IMR-90 (cell line): Measurements from ENCODE around the gene PTPRF. TPM values are rescaled to one million over a fixed set of nuclear protein-coding genes. Genes with fewer than 3 reads are reported as not detected.

Experiments
- ATAC-seq: fragments of 200-7000 bp; cut with Tn5 transposase; 2 replicates; pipeline ENCODE4 v1.9.1; 2020; ENCODE audit warnings: low read depth, mild to moderate bottlenecking, moderate library complexity
- BruUV-seq: library from RNA; stranded (reverse); fragments of 400-500 nt; replicated peaks from 2 replicates; lab custom pipeline; 2021; lab: Mats Ljungman, UMichigan
- CTCF ChIA-PET: fragments of 300-600 bp; formaldehyde crosslinking; extraction: SDS; loops from one replicate; lab custom pipeline; 2021; ENCODE audit warnings: antibody characterized with exemption; lab: Yijun Ruan, JAX
- POLR2A ChIA-PET: fragments of 300-600 bp; sonication (Branson Sonifier 250); formaldehyde crosslinking; loops from one replicate; lab custom pipeline; 2022; ENCODE audit warnings: antibody characterized with exemption; ENCODE audit not compliant: unreplicated experiment; lab: Charles Lee
- DNase-seq: peaks from one replicate; pipeline ENCODE4 v3.0.0; 2013
- H2AFZ ChIP-seq: replicated peaks from 2 replicates; pipeline ENCODE3; 2013; ENCODE audit warnings: low read length, mild to moderate bottlenecking; ENCODE audit not compliant: poor library complexity
- H2AK5ac ChIP-seq: 2 replicates; pipeline ENCODE4 v1.6.1; 2013; ENCODE audit warnings: low read depth, low read length, inconsistent platforms
- H2AK9ac ChIP-seq: replicated peaks from 2 replicates; pipeline ENCODE3; 2013; ENCODE audit warnings: mild to moderate bottlenecking, low read depth, low read length, moderate library complexity; ENCODE audit not compliant: poor library complexity
- H2BK120ac ChIP-seq: 2 replicates; pipeline ENCODE4 v1.6.1; 2013; ENCODE audit warnings: low read depth, low read length, inconsistent platforms
- H2BK15ac ChIP-seq: 3 replicates; pipeline ENCODE4 v1.6.1; 2013; ENCODE audit warnings: low read depth, low read length, inconsistent platforms
- H2BK20ac ChIP-seq: 2 replicates; pipeline ENCODE4 v1.6.1; 2013; ENCODE audit warnings: low read depth, mild to moderate bottlenecking, inconsistent platforms, low read length, moderate library complexity
- H2BK5ac ChIP-seq: 2 replicates; pipeline ENCODE4 v1.6.1; 2013; ENCODE audit warnings: mild to moderate bottlenecking, low read depth, low read length, inconsistent platforms; ENCODE audit not compliant: poor library complexity, severe bottlenecking
- H3K14ac ChIP-seq: replicated peaks from 2 replicates; pipeline ENCODE4 v1.6.1; 2013; ENCODE audit warnings: low read depth, low read length, inconsistent platforms
- H3K18ac ChIP-seq: 2 replicates; pipeline ENCODE4 v1.6.1; 2013; ENCODE audit warnings: low read depth, low read length, control low read depth
- H3K23ac ChIP-seq: 2 replicates; pipeline ENCODE4 v1.6.1; 2013; ENCODE audit warnings: low read depth, low read length, inconsistent platforms
- H3K27ac ChIP-seq: 2 replicates; pipeline ENCODE4 v1.5.1; 2013; ENCODE audit warnings: mild to moderate bottlenecking, control low read depth, low read length; ENCODE audit not compliant: insufficient read depth
- H3K27me3 ChIP-seq: 2 replicates; pipeline ENCODE4 v1.6.1; 2013; ENCODE audit warnings: low read length; ENCODE audit not compliant: control insufficient read depth, insufficient read depth
- H3K36me3 ChIP-seq: 2 replicates; pipeline ENCODE4 v1.6.1; 2013; ENCODE audit warnings: low read length, mixed read lengths; ENCODE audit not compliant: control insufficient read depth, insufficient read depth
- H3K4ac ChIP-seq: 2 replicates; pipeline ENCODE4 v1.6.1; 2013; ENCODE audit warnings: low read depth, low read length, inconsistent platforms
- H3K4me1 ChIP-seq: 2 replicates; pipeline ENCODE4 v1.6.1; 2013; ENCODE audit warnings: low read length, mixed read lengths; ENCODE audit not compliant: control insufficient read depth, insufficient read depth
- H3K4me2 ChIP-seq: 2 replicates; pipeline ENCODE4 v1.6.1; 2013; ENCODE audit warnings: low read depth, mild to moderate bottlenecking, control low read depth, low read length, moderate library complexity
- H3K4me3 ChIP-seq: 2 replicates; pipeline ENCODE4 v1.5.1; 2013; ENCODE audit warnings: low read depth, mild to moderate bottlenecking, control low read depth, low read length, moderate library complexity; ENCODE audit not compliant: insufficient read depth
- H3K56ac ChIP-seq: 2 replicates; pipeline ENCODE4 v1.6.1; 2013; ENCODE audit warnings: low read length, inconsistent platforms; ENCODE audit not compliant: insufficient read depth; ENCODE audit errors: extremely low read depth
- H3K79me1 ChIP-seq, 2 experiments: 2 replicates each; pipeline ENCODE4 v1.6.1; 2013; ENCODE audit warnings: low read length in 2 of 2, inconsistent platforms in 1 of 2, low read depth in 1 of 2
- H3K9ac ChIP-seq: 2 replicates; pipeline ENCODE4 v1.6.1; 2013; ENCODE audit warnings: low read depth, low read length, control low read depth
- H3K9me1 ChIP-seq: 2 replicates; pipeline ENCODE4 v1.6.1; 2013; ENCODE audit warnings: low read length, inconsistent platforms; ENCODE audit not compliant: insufficient read depth
- H3K9me3 ChIP-seq: 2 replicates; pipeline ENCODE4 v1.6.1; 2013; ENCODE audit warnings: low read length; ENCODE audit not compliant: control insufficient read depth, insufficient read depth
- H4K20me1 ChIP-seq: 2 replicates; pipeline ENCODE4 v1.6.1; 2013; ENCODE audit warnings: low read length, inconsistent platforms; ENCODE audit not compliant: insufficient read depth
- H4K5ac ChIP-seq: 2 replicates; pipeline ENCODE4 v1.6.1; 2013; ENCODE audit warnings: mild to moderate bottlenecking, low read depth, low read length, control low read depth
- H4K8ac ChIP-seq, 2 experiments: 2 replicates each; pipeline ENCODE4 v1.6.1; 2013; ENCODE audit warnings: low read depth in 2 of 2, low read length in 2 of 2, control low read depth in 1 of 2, inconsistent platforms in 1 of 2
- H4K91ac ChIP-seq: 2 replicates; pipeline ENCODE4 v1.6.1; 2013; ENCODE audit warnings: low read depth, low read length, inconsistent platforms; ENCODE audit not compliant: insufficient read depth
- MXI1 ChIP-seq: IDR thresholded peaks from 2 replicates; pipeline ENCODE4 v1.6.1; 2012; ENCODE audit warnings: low read depth, mild to moderate bottlenecking, low read length, moderate library complexity, borderline replicate concordance
- WGBS, 2 experiments: methylation state at CpG; one replicate each; pipeline versions ENCODE4 v1.1.5 to v1.1.7; 2013; ENCODE audit warnings: missing lambda C conversion rate in 2 of 2; ENCODE audit not compliant: insufficient read length in 1 of 2; ENCODE audit errors: extremely low coverage in 2 of 2; 5-methylcytosine and 5-hydroxymethylcytosine counted together
- dilution Hi-C: fragments of 300-500 bp; cut with HindIII; formaldehyde crosslinking; loops from one replicate; pipeline ENCODE4 v1.14.3; 2018; ENCODE audit warnings: low sequenced_read_pairs; ENCODE audit not compliant: unreplicated experiment
- in situ Hi-C: fragments of 300-500 bp; cut with MboI; formaldehyde crosslinking; loops from 3 replicates; pipeline ENCODE4 v1.14.3; 2019; ENCODE audit warnings: low sequenced_read_pairs, inconsistent platforms, mixed read lengths
- intact Hi-C: fragments of 100-400 bp; cut with micrococcal nuclease; formaldehyde crosslinking; loops from 2 replicates; pipeline ENCODE4 v1.10.0; 2022
- polyA plus RNA-seq, 3 experiments: library from polyadenylated mRNA; depleted of rRNA; stranded (reverse); fragments of >200 nt; gene quantifications; 2 replicates each; pipeline ENCODE4 v1.2.3, GENCODE V29; 2012; ENCODE audit warnings: low replicate concordance in 1 of 3
- total RNA-seq: library from RNA; depleted of rRNA; stranded (reverse); fragments of >200 nt; gene quantifications from 2 replicates; pipeline ENCODE4 v1.2.3, GENCODE V29; 2012

PTPRF gene
- total and polyA plus RNA-seq, 2 of the 4 experiments (the other 2 are of a cell fraction), result 25.8 to 92.3 TPM

DNA sequence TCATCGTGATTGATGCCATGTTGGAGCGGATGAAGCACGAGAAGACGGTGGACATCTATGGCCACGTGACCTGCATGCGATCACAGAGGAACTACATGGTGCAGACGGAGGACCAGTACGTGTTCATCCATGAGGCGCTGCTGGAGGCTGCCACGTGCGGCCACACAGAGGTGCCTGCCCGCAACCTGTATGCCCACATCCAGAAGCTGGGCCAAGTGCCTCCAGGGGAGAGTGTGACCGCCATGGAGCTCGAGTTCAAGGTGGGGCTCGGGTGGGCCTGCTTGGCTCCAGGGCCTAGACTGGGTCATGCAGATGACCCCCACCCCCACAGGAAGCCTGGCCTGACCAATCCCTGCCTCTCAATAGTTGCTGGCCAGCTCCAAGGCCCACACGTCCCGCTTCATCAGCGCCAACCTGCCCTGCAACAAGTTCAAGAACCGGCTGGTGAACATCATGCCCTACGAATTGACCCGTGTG, 88.7 kb downstream of the PTPRF start:
- no peak overlapping the region for H4K5ac ChIP-seq
- intact Hi-C loops, result no loop called here
- H3K4me1 ChIP-seq, result no peaks in the 10 kb centered on the region
- H2AK5ac ChIP-seq, result no peak overlapping the region
- in situ Hi-C loops, result no loop called here
- no peak overlapping the region for H3K18ac ChIP-seq
- H3K56ac ChIP-seq, result no peak overlapping the region
- H4K8ac ChIP-seq, result no peak overlapping the region
- POLR2A ChIA-PET, result no interaction called here
- no peak overlapping the region for H3K23ac ChIP-seq
- CTCF ChIA-PET, result no interaction called here
- peaks cover 67% of the 10 kb centered on the region for H3K36me3 ChIP-seq
- no peak overlapping the region for H3K4me2 ChIP-seq
- no peaks in the 10 kb centered on the region for H3K9me3 ChIP-seq
- no peak overlapping the region for H2BK5ac ChIP-seq
- no peaks in the 10 kb centered on the region; the same call in none of the 2 replicates for H4K20me1 ChIP-seq
- H3K27me3 ChIP-seq, result no peaks in the 10 kb centered on the region
- no peaks in the 10 kb centered on the region; a peak in 1 of 4 replicates for H3K79me1 ChIP-seq
- H2BK20ac ChIP-seq, result no peak overlapping the region
- H2BK120ac ChIP-seq, result no peak overlapping the region
- dilution Hi-C loops, result no loop called here
- no peak overlapping the region for H2BK15ac ChIP-seq
- no peak for TF ChIP-seq MXI1
- H3K4me3 ChIP-seq, result no peak overlapping the region
- BruUV-seq, result no TSS peak
- no peak overlapping the region for H3K9ac ChIP-seq
- H4K91ac ChIP-seq, result no peak overlapping the region
- ATAC-seq (no peak), DNase-seq (no peak)
- H3K4ac ChIP-seq, result no peak overlapping the region
- H3K27ac ChIP-seq, result no peak overlapping the region
- 97% methylated on average over 18 of the region's 21 CpGs; no CpG with 5 or more reads in 1 of the 2 experiments for WGBS, 2 experiments
- H2AK9ac ChIP-seq, result no peak overlapping the region
- no peak overlapping the region for H3K14ac ChIP-seq
- no peak overlapping the region for H2AFZ ChIP-seq
- 0 out of 2 replicates have a peak, but pooled peaks cover 4% of the 10 kb centered on the region for H3K9me1 ChIP-seq
